H1 (cell line): ENCODE results near the gene NEK4. TPM values are rescaled to one million over a fixed set of nuclear protein-coding genes. Genes with fewer than 3 reads are reported as not detected.

Experiments used
- CTCF ChIA-PET: fragments of 300-600 bp; sonication (Branson Sonifier 250); formaldehyde crosslinking; loops from one replicate; lab custom pipeline; 2021; ENCODE audit not compliant: partially characterized antibody; lab: Charles Lee
- POLR2A ChIA-PET: fragments of 300-600 bp; sonication (Branson Sonifier 250); formaldehyde crosslinking; loops from one replicate; lab custom pipeline; 2021; ENCODE audit warnings: inconsistent platforms; ENCODE audit not compliant: partially characterized antibody; lab: Charles Lee
- DNase-seq, 2 experiments: peaks; one replicate each; pipeline versions ENCODE4 v3.0.0 to v3.0.0-alpha.2; 2010 to 2022; ENCODE audit warnings: low spot score in 2 of 2, low read depth in 1 of 2, mixed read lengths in 1 of 2
- FAIRE-seq: peaks from 2 replicates; lab custom pipeline; 2011; peaks lifted over from hg19 to GRCh38; lab: Jason Lieb, UNC
- H2AFZ ChIP-seq: 2 replicates; pipeline ENCODE4 v1.8.1; 2012; ENCODE audit warnings: low read length, inconsistent platforms
- H2AK5ac ChIP-seq: 2 replicates; pipeline ENCODE4 v1.6.1; 2013; ENCODE audit warnings: low read depth, low read length
- H2BK120ac ChIP-seq: replicated peaks from 2 replicates; pipeline ENCODE3; 2013; ENCODE audit warnings: low read depth, low read length, inconsistent platforms
- H2BK12ac ChIP-seq: 2 replicates; pipeline ENCODE4 v1.6.1; 2013; ENCODE audit warnings: low read depth, low read length
- H2BK15ac ChIP-seq: 2 replicates; pipeline ENCODE4 v1.6.1; 2013; ENCODE audit warnings: low read length
- H2BK20ac ChIP-seq: 2 replicates; pipeline ENCODE4 v1.6.1; 2013; ENCODE audit warnings: low read length
- H2BK5ac ChIP-seq: 2 replicates; pipeline ENCODE4 v1.6.1; 2013; ENCODE audit warnings: low read depth, low read length
- H3K14ac ChIP-seq: 2 replicates; pipeline ENCODE4 v1.6.1; 2013; ENCODE audit warnings: inconsistent platforms; ENCODE audit not compliant: insufficient read length
- H3K18ac ChIP-seq: 2 replicates; pipeline ENCODE4 v1.6.1; 2013; ENCODE audit warnings: low read length; ENCODE audit errors: extremely low read depth
- H3K23ac ChIP-seq: 2 replicates; pipeline ENCODE4 v1.6.1; 2013; ENCODE audit warnings: inconsistent platforms; ENCODE audit not compliant: insufficient read length
- H3K23me2 ChIP-seq: 2 replicates; pipeline ENCODE4 v1.6.1; 2013; ENCODE audit warnings: low read depth, low read length
- H3K27ac ChIP-seq: 2 replicates; pipeline ENCODE4 v1.6.1; 2011; ENCODE audit warnings: low read depth, low read length, inconsistent platforms
- H3K27me3 ChIP-seq, 4 experiments: replicated peaks in 1 of 4; 1 replicate in 1 of 4; 2 replicates in 3 of 4; pipeline versions ENCODE4 v1.6.1 to v1.8.1; 2011 to 2013; ENCODE audit warnings: low read length in 3 of 4, mild to moderate bottlenecking in 3 of 4, inconsistent platforms in 2 of 4, mixed read lengths in 2 of 4, moderate library complexity in 1 of 4; ENCODE audit not compliant: control insufficient read depth in 3 of 4, insufficient read depth in 3 of 4; ENCODE audit errors: extremely low read depth in 1 of 4
- H3K36me3 ChIP-seq, 4 experiments: 2 replicates each; pipeline versions ENCODE4 v1.6.1 to v1.8.1; 2011 to 2013; ENCODE audit warnings: mild to moderate bottlenecking in 4 of 4, low read length in 3 of 4, moderate library complexity in 2 of 4, control low read depth in 1 of 4, inconsistent platforms in 1 of 4; ENCODE audit not compliant: insufficient read depth in 4 of 4, control insufficient read depth in 2 of 4
- H3K4ac ChIP-seq: replicated peaks from 2 replicates; pipeline ENCODE3; 2013; ENCODE audit warnings: low read length, low read depth, mixed read lengths, inconsistent platforms; ENCODE audit not compliant: insufficient read length
- H3K4me1 ChIP-seq, 4 experiments: replicated peaks in 1 of 4; 1 replicate in 1 of 4; 2 replicates in 3 of 4; pipeline versions ENCODE4 v1.6.1 to v1.8.1; 2011 to 2013; ENCODE audit warnings: low read length in 3 of 4, inconsistent platforms in 2 of 4, mixed read lengths in 1 of 4; ENCODE audit not compliant: insufficient read depth in 4 of 4, control insufficient read depth in 3 of 4
- H3K4me2 ChIP-seq, 2 experiments: 2 replicates each; pipeline versions ENCODE4 v1.6.1 to v1.8.1; 2011 to 2013; ENCODE audit warnings: low read depth in 2 of 2, low read length in 2 of 2, control low read depth in 1 of 2, inconsistent platforms in 1 of 2, mild to moderate bottlenecking in 1 of 2; ENCODE audit not compliant: insufficient read depth in 1 of 2
- H3K4me3 ChIP-seq, 4 experiments: fragments of 200-600, 300-600 bp in 1 of 4; sonication (generic), shearing (Covaris generic), sonication (Bioruptor Twin) in 1 of 4; 2 replicates each; pipeline versions ENCODE4 v1.5.1 to v1.8.1; 2011 to 2016; ENCODE audit warnings: low read length in 4 of 4, low read depth in 3 of 4, control low read depth in 2 of 4, inconsistent platforms in 2 of 4, mild to moderate bottlenecking in 2 of 4, mixed read lengths in 1 of 4, moderate library complexity in 1 of 4; ENCODE audit not compliant: insufficient read depth in 2 of 4; ENCODE audit errors: extremely low read depth in 1 of 4
- H3K56ac ChIP-seq: replicated peaks from 2 replicates; pipeline ENCODE3; 2013; ENCODE audit warnings: low read depth, mild to moderate bottlenecking, mixed read lengths, low read length, inconsistent platforms; ENCODE audit not compliant: insufficient read length
- H3K79me1 ChIP-seq: 2 replicates; pipeline ENCODE4 v1.6.1; 2013; ENCODE audit warnings: low read depth, low read length, control low read depth
- H3K79me2 ChIP-seq, 2 experiments: 2 replicates each; pipeline versions ENCODE4 v1.6.1 to v1.8.1; 2012 to 2013; ENCODE audit warnings: low read length in 2 of 2, mild to moderate bottlenecking in 2 of 2, inconsistent platforms in 1 of 2; ENCODE audit not compliant: insufficient read depth in 2 of 2, control insufficient read depth in 1 of 2
- H3K9ac ChIP-seq, 4 experiments: replicated peaks in 1 of 4; 1 replicate in 1 of 4; 2 replicates in 3 of 4; pipeline versions ENCODE4 v1.6.1 to v1.8.1; 2011 to 2013; ENCODE audit warnings: low read depth in 3 of 4, low read length in 3 of 4, control low read depth in 2 of 4, mild to moderate bottlenecking in 2 of 4, moderate library complexity in 2 of 4, inconsistent platforms in 1 of 4; ENCODE audit errors: extremely low read depth in 1 of 4
- H3K9me3 ChIP-seq, 2 experiments: 2 replicates each; pipeline versions ENCODE4 v1.6.1 to v1.8.1; 2012 to 2013; ENCODE audit warnings: mild to moderate bottlenecking in 2 of 2, moderate library complexity in 2 of 2, control low read depth in 1 of 2, inconsistent platforms in 1 of 2, low read depth in 1 of 2, low read length in 1 of 2, mixed read lengths in 1 of 2; ENCODE audit not compliant: insufficient read depth in 2 of 2
- H4K20me1 ChIP-seq, 2 experiments: replicated peaks in 1 of 2; 2 replicates each; pipeline versions ENCODE3 to v1.8.1; 2011 to 2013; ENCODE audit warnings: inconsistent platforms in 2 of 2, low read length in 2 of 2, mild to moderate bottlenecking in 1 of 2; ENCODE audit not compliant: insufficient read depth in 2 of 2, control insufficient read depth in 1 of 2
- H4K5ac ChIP-seq: 2 replicates; pipeline ENCODE4 v1.6.1; 2013; ENCODE audit warnings: low read length, low read depth, mixed read lengths, inconsistent platforms; ENCODE audit not compliant: insufficient read length
- H4K8ac ChIP-seq: 2 replicates; pipeline ENCODE4 v1.8.0; 2013; ENCODE audit warnings: mild to moderate bottlenecking, moderate library complexity, low read length, inconsistent platforms; ENCODE audit not compliant: insufficient read depth; ENCODE audit errors: extremely low read depth
- H4K91ac ChIP-seq: replicated peaks from 2 replicates; pipeline ENCODE3; 2013; ENCODE audit warnings: low read length, mixed read lengths, inconsistent platforms; ENCODE audit not compliant: insufficient read length
- BCL11A ChIP-seq, 2 experiments: IDR thresholded peaks; one replicate each; pipeline ENCODE4 v1.6.1; 2011; ENCODE audit warnings: low read depth in 2 of 2, low read length in 2 of 2, mild to moderate bottlenecking in 2 of 2
- CHD2 ChIP-seq: IDR thresholded peaks from 2 replicates; pipeline ENCODE4 v1.6.1; 2012; ENCODE audit warnings: low read length, improper control_type of control experiment
- JUN ChIP-seq: IDR thresholded peaks from 2 replicates; pipeline ENCODE4 v1.6.1; 2011; ENCODE audit warnings: low read depth, mild to moderate bottlenecking, improper control_type of control experiment, low read length
- KDM5A ChIP-seq: fragments of 200-600 bp; IDR thresholded peaks from 2 replicates; pipeline ENCODE4 v1.7.1; 2012; ENCODE audit warnings: mild to moderate bottlenecking, low read length, inconsistent platforms, mixed read lengths
- MAFK ChIP-seq: IDR thresholded peaks from 2 replicates; pipeline ENCODE4 v1.6.1; 2012; ENCODE audit warnings: low read depth, mild to moderate bottlenecking, improper control_type of control experiment, low read length
- RBBP5 ChIP-seq: IDR thresholded peaks from 2 replicates; pipeline ENCODE4 v1.7.1; 2012; ENCODE audit warnings: low read depth, mild to moderate bottlenecking, inconsistent platforms, low read length, moderate library complexity, borderline replicate concordance
- SP2 ChIP-seq: IDR thresholded peaks from 2 replicates; pipeline ENCODE4 v1.6.1; 2012; ENCODE audit warnings: mild to moderate bottlenecking, low read length, inconsistent platforms
- TAF1 ChIP-seq: IDR thresholded peaks from 2 replicates; pipeline ENCODE4 v1.6.1; 2011; ENCODE audit warnings: mild to moderate bottlenecking, low read depth, low read length
- TCF12 ChIP-seq: IDR thresholded peaks from 2 replicates; pipeline ENCODE4 v1.6.1; 2011; ENCODE audit warnings: low read depth, mild to moderate bottlenecking, low read length
- WGBS, 2 experiments: shearing (Covaris generic) in 1 of 2; methylation state at CpG; one replicate each; pipeline versions ENCODE4 v1.1.6 to v1.1.7; 2013 to 2015; ENCODE audit warnings: low lambda C conversion rate in 2 of 2, mixed read lengths in 2 of 2, inconsistent platforms in 1 of 2, low coverage in 1 of 2, missing lambda C conversion rate in 1 of 2; ENCODE audit not compliant: insufficient replicate concordance in 2 of 2, insufficient coverage in 1 of 2, insufficient read length in 1 of 2; ENCODE audit errors: extremely low coverage in 1 of 2, missing lambda C conversion rate in 1 of 2; 5-methylcytosine and 5-hydroxymethylcytosine counted together
- polyA plus RNA-seq, 7 experiments: library from polyadenylated mRNA; depleted of rRNA in 3 of 7; stranded (reverse) in 5 of 7; unstranded in 2 of 7; fragments of >200 nt in 5 of 7; fragments of 200-250 nt in 2 of 7; gene quantifications; 1 replicate in 5 of 7; 2 replicates in 1 of 7; 4 replicates in 1 of 7; pipeline versions ENCODE4 v1.2.1 to v1.2.3, GENCODE V29; 2011 to 2013; ENCODE audit warnings: missing spikeins in 2 of 7, mixed read lengths in 2 of 7
- total RNA-seq: library from RNA; stranded (reverse); fragmentation: NEBNext Ultra II Directional; extraction: Animal tissue kit (Norgen Biotek cat#: 25700); gene quantifications from 2 replicates; pipeline ENCODE4 v1.2.1, GENCODE V29; 2021
- TF ChIP-seq, protein P1 (sequence below), 3 experiments: IDR thresholded peaks; 1 replicate in 2 of 3; 2 replicates in 1 of 3; pipeline versions ENCODE4 v1.5.1 to v1.6.1; 2011; ENCODE audit warnings: low read length in 3 of 3, mild to moderate bottlenecking in 3 of 3, inconsistent platforms in 2 of 3, low read depth in 1 of 3, moderate library complexity in 1 of 3; ENCODE audit not compliant: insufficient read depth in 1 of 3; ENCODE audit errors: control extremely low read depth in 1 of 3
- TF ChIP-seq, protein P2 (sequence below): IDR thresholded peaks from 2 replicates; pipeline ENCODE4 v1.6.1; 2011; ENCODE audit warnings: low read length, improper control_type of control experiment

NEK4 gene
- total and polyA plus RNA-seq, 2 of the 8 experiments (the other 6 are each of a cell fraction or from before 2014, with no cell fraction given): 7.5 to 40.0 TPM

- no peaks in the 10 kb centered on the region for H3K27me3 ChIP-seq
- TF ChIP-seq TCF12 (no peak), MAFK (no peak), TAF1 (no peak), BCL11A (IDR thresholded peaks at IDR 0.05; ENCODE audit: low read depth in 2 of 2, low read length in 2 of 2) (no peak), CHD2 (no peak), JUN (no peak), RBBP5 (no peak), KDM5A (no peak), SP2 (no peak)
- TF ChIP-seq, protein P1, sequence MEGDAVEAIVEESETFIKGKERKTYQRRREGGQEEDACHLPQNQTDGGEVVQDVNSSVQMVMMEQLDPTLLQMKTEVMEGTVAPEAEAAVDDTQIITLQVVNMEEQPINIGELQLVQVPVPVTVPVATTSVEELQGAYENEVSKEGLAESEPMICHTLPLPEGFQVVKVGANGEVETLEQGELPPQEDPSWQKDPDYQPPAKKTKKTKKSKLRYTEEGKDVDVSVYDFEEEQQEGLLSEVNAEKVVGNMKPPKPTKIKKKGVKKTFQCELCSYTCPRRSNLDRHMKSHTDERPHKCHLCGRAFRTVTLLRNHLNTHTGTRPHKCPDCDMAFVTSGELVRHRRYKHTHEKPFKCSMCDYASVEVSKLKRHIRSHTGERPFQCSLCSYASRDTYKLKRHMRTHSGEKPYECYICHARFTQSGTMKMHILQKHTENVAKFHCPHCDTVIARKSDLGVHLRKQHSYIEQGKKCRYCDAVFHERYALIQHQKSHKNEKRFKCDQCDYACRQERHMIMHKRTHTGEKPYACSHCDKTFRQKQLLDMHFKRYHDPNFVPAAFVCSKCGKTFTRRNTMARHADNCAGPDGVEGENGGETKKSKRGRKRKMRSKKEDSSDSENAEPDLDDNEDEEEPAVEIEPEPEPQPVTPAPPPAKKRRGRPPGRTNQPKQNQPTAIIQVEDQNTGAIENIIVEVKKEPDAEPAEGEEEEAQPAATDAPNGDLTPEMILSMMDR (IDR thresholded peaks at IDR 0.05; ENCODE audit: control extremely low read depth in 1 of 3, insufficient read depth in 1 of 3, low read depth in 1 of 3, low read length in 3 of 3): no peak
- TF ChIP-seq, protein P2, sequence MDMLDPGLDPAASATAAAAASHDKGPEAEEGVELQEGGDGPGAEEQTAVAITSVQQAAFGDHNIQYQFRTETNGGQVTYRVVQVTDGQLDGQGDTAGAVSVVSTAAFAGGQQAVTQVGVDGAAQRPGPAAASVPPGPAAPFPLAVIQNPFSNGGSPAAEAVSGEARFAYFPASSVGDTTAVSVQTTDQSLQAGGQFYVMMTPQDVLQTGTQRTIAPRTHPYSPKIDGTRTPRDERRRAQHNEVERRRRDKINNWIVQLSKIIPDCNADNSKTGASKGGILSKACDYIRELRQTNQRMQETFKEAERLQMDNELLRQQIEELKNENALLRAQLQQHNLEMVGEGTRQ: no peak
Observed at GRCh38 chr3:52679811-52680210, 90.9 kb downstream of the NEK4 start.

More at GRCh38 chr3:52679811-52680210, 90.9 kb downstream of the NEK4 start:
- no peak overlapping the region for H3K4ac ChIP-seq
- H3K4me3 ChIP-seq: no peak overlapping the region
- no peak overlapping the region for H2BK15ac ChIP-seq
- ChIA-PET CTCF (no interaction called here), POLR2A (interaction anchor here (0.6 kb wide), 1 partner anchor 100 kb away, joined by 3 read pairs; no protein-coding TSS in a partner anchor)
- no peak overlapping the region for H3K18ac ChIP-seq
- DNase-seq (no peak), FAIRE-seq (no peak)
- no peak overlapping the region for H3K4me2 ChIP-seq
- H2BK120ac ChIP-seq: no peak overlapping the region
- no peaks in the 10 kb centered on the region for H3K79me1 ChIP-seq
- no peaks in the 10 kb centered on the region for H3K23me2 ChIP-seq
- no peak overlapping the region for H2BK5ac ChIP-seq
- H3K79me2 ChIP-seq: peaks cover 0 to 48% of the 10 kb centered on the region in 2 experiments
- no peak overlapping the region for H3K27ac ChIP-seq
- H3K9me3 ChIP-seq: no peaks in the 10 kb centered on the region
- H3K36me3 ChIP-seq: peaks cover 14 to 30% (median 22%) of the 10 kb centered on the region in 4 experiments
- peaks cover 0 to 2% of the 10 kb centered on the region in 2 experiments for H4K20me1 ChIP-seq
- no peak overlapping the region for H2BK20ac ChIP-seq
- H3K23ac ChIP-seq: no peak overlapping the region
- H3K9ac ChIP-seq: no peak overlapping the region
- H4K8ac ChIP-seq: no peak overlapping the region
- no peak overlapping the region for H3K56ac ChIP-seq
- no peak overlapping the region for H4K5ac ChIP-seq
- H2AFZ ChIP-seq: no peak overlapping the region
- H3K4me1 ChIP-seq: no peaks in the 10 kb centered on the region; a peak in 2 of 7 replicates
- H2BK12ac ChIP-seq: no peak overlapping the region
- no peak overlapping the region for H2AK5ac ChIP-seq
- 100% methylated on average over 1 of the region's 1 CpG; no CpG with 5 or more reads in 1 of the 2 experiments for WGBS, 2 experiments
- H4K91ac ChIP-seq: no peak overlapping the region
- no peak overlapping the region for H3K14ac ChIP-seq
